Activated CD4-positive, alpha-beta T cell treated with anti-CD3 and anti-CD28 coated beads, Interleukin-2, amount 10 ng/mL, durations not matched to agents 7 days and 5 days (primary cell): ENCODE results near the gene MAL. TPM values are rescaled to one million over a fixed set of nuclear protein-coding genes. Genes with fewer than 3 reads are reported as not detected.
A peak's percentile ranks its signal among the peaks of the same experiment; 100 is the strongest.

Experiments used
- CTCF ChIA-PET: fragments of 350-600 bp; sonication (Branson Sonifier 250); formaldehyde crosslinking; loops from one replicate; lab custom pipeline; 2021; ENCODE audit warnings: antibody characterized with exemption; lab: Charles Lee
- POLR2A ChIA-PET: fragments of 350-600 bp; sonication (Branson Sonifier 250); formaldehyde crosslinking; loops from one replicate; lab custom pipeline; 2021; ENCODE audit warnings: antibody characterized with exemption; lab: Charles Lee
- DNase-seq: peaks from one replicate; pipeline ENCODE4 v3.0.0-alpha.2; 2020
- H3K27ac Mint-ChIP-seq: one replicate; pipeline ENCODE4 v1.8.0; 2021; ENCODE audit warnings: mild to moderate bottlenecking, moderate library complexity, mixed read lengths
- H3K27me3 Mint-ChIP-seq: one replicate; pipeline ENCODE4 v1.8.0; 2021; ENCODE audit warnings: mixed read lengths
- H3K36me3 Mint-ChIP-seq: one replicate; pipeline ENCODE4 v1.8.0; 2021; ENCODE audit warnings: low read depth, mixed read lengths
- H3K4me1 Mint-ChIP-seq: one replicate; pipeline ENCODE4 v1.8.0; 2021; ENCODE audit warnings: mixed read lengths
- H3K4me3 Mint-ChIP-seq: one replicate; pipeline ENCODE4 v1.8.0; 2021; ENCODE audit warnings: mild to moderate bottlenecking, moderate library complexity, mixed read lengths
- H3K9me3 Mint-ChIP-seq: one replicate; pipeline ENCODE4 v1.8.0; 2021; ENCODE audit warnings: mixed read lengths
- total RNA-seq, 2 experiments: library from RNA; stranded (reverse); gene quantifications; one replicate each; pipeline ENCODE4 v1.2.3, GENCODE V29; 2021

Gene MAL
- total RNA-seq, 2 experiments from 2014 or later: 237 to 339 TPM

GRCh38 chr2:94990956-94991355 lies 34.6 kb upstream of the MAL start:
- no peak for DNase-seq
- Mint-ChIP-seq H3K4me1 (no peaks in the 10 kb centered on the region), H3K36me3 (no peaks in the 10 kb centered on the region), H3K9me3 (no peaks in the 10 kb centered on the region), H3K27ac (no peak overlapping the region), H3K4me3 (no peak overlapping the region), H3K27me3 (peaks cover 7% of the 10 kb centered on the region)
- ChIA-PET POLR2A (no interaction called here), CTCF (interaction anchor here (0.9 kb wide), 1 partner anchor 125 kb away, joined by 5 read pairs; no protein-coding TSS in a partner anchor)

DNA sequence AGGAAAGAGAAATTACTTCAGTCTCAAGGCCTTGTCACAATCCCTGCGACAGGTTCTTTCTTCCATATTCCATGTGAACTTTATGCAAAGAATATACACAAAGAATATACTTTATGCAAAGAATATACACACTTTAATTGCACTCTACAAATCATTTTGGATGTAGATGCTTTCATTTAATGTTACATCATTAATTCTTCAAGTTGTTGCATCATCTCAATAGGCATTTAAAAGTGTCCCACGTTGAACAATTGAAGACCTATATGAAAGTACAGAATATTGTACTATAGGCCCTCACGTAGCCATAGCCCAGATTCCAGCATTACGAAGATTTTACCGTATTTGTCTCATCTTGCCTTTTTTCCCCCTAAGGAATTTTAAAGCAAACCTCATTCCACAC lies 33.1 kb upstream of the MAL start:
- Mint-ChIP-seq H3K36me3 (no peaks in the 10 kb centered on the region), H3K27me3 (peaks cover 12% of the 10 kb centered on the region), H3K9me3 (no peaks in the 10 kb centered on the region), H3K4me1 (no peaks in the 10 kb centered on the region), H3K4me3 (no peak overlapping the region), H3K27ac (peak overlapping the region; percentile 14)
- ChIA-PET POLR2A (no interaction called here), CTCF (no interaction called here)
- no peak for DNase-seq

DNA sequence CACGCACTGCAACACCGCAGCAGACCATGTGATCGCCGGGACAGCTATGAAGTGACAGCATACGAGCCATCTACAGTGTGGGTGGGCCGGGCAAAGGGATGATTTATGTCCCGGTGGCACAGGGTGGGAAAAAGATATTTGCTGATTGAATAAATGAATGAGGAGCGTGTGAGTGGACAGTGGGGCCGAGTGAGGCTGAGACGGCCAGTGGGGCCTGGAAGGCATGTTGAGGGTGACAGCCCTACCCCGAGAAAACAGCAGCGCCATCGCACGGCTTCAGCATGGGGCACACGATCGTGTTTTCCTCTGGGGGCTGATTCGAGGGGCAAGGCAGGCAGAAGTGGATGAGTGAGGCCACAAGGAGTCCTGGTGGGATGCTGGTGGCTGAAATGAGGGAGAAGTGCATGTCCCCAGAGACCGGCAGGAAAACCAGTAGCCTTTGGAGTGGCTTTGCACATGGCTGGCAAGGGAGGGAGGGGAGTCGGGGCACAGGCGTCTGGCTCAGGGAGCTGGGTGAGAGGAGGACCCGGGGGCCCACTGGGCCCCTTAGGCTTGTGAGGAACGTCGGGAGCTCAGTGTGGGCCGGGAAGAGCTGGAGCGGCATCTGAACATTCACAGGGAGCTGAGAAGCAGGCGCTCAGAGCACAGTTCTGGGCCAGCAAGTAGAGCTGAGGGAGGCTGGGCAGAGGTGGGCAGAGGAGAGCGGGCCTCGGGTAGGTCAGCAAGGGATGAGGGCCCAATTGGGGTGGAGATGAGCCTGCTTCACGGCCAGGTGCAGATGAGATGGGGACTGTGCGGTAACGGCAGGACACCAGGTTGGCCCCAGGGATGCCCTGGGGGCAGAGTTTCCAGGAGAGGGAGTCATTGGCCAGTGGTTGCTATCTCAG lies 32.1 kb upstream of the MAL start:
- POLR2A ChIA-PET: no interaction called here
- no peaks in the 10 kb centered on the region for H3K9me3 Mint-ChIP-seq
- CTCF ChIA-PET: no interaction called here
- no peak overlapping the region for H3K4me3 Mint-ChIP-seq
- no peak overlapping the region for H3K27ac Mint-ChIP-seq
- no peaks in the 10 kb centered on the region for H3K36me3 Mint-ChIP-seq
- no peak for DNase-seq
- H3K27me3 Mint-ChIP-seq: peaks cover 19% of the 10 kb centered on the region
- H3K4me1 Mint-ChIP-seq: no peaks in the 10 kb centered on the region

- no peaks in the 10 kb centered on the region for H3K9me3 Mint-ChIP-seq
- H3K27me3 Mint-ChIP-seq: peaks cover 19% of the 10 kb centered on the region
- no peaks in the 10 kb centered on the region for H3K36me3 Mint-ChIP-seq
These were observed 31.2 kb upstream of the MAL start for GRCh38 chr2:94994063-94994913.

GRCh38 chr2:94994914-94995552 lies 30.5 kb upstream of the MAL start:
- Mint-ChIP-seq H3K36me3 (no peaks in the 10 kb centered on the region), H3K9me3 (no peaks in the 10 kb centered on the region), H3K4me1 (no peaks in the 10 kb centered on the region), H3K27ac (no peak overlapping the region), H3K27me3 (peaks cover 18% of the 10 kb centered on the region), H3K4me3 (no peak overlapping the region)
- ChIA-PET POLR2A (no interaction called here), CTCF (interaction anchor here (1.1 to 1.4 kb wide), 3 partner anchors 9 to 38 kb away, joined by 3 to 5 read pairs (median 4); no protein-coding TSS in a partner anchor)
- no peak for DNase-seq

More at GRCh38 chr2:94994063-94994913, 31.2 kb upstream of the MAL start:
- POLR2A ChIA-PET: no interaction called here
- Mint-ChIP-seq H3K27ac (no peak overlapping the region), H3K4me1 (no peaks in the 10 kb centered on the region), H3K4me3 (no peak overlapping the region)
- CTCF ChIA-PET: no interaction called here
- DNase-seq: no peak

GRCh38 chr2:94995553-94996304 lies 29.8 kb upstream of the MAL start:
- H3K36me3 Mint-ChIP-seq: no peaks in the 10 kb centered on the region
- H3K27ac Mint-ChIP-seq: no peak overlapping the region
- CTCF ChIA-PET: interaction anchor here (1.1 to 1.4 kb wide), 6 partner anchors 10 to 49 kb away, joined by 3 to 5 read pairs (median 3); no protein-coding TSS in a partner anchor
- no peak for DNase-seq
- peaks cover 18% of the 10 kb centered on the region for H3K27me3 Mint-ChIP-seq
- POLR2A ChIA-PET: no interaction called here
- no peaks in the 10 kb centered on the region for H3K4me1 Mint-ChIP-seq
- no peaks in the 10 kb centered on the region for H3K9me3 Mint-ChIP-seq
- H3K4me3 Mint-ChIP-seq: no peak overlapping the region

DNA sequence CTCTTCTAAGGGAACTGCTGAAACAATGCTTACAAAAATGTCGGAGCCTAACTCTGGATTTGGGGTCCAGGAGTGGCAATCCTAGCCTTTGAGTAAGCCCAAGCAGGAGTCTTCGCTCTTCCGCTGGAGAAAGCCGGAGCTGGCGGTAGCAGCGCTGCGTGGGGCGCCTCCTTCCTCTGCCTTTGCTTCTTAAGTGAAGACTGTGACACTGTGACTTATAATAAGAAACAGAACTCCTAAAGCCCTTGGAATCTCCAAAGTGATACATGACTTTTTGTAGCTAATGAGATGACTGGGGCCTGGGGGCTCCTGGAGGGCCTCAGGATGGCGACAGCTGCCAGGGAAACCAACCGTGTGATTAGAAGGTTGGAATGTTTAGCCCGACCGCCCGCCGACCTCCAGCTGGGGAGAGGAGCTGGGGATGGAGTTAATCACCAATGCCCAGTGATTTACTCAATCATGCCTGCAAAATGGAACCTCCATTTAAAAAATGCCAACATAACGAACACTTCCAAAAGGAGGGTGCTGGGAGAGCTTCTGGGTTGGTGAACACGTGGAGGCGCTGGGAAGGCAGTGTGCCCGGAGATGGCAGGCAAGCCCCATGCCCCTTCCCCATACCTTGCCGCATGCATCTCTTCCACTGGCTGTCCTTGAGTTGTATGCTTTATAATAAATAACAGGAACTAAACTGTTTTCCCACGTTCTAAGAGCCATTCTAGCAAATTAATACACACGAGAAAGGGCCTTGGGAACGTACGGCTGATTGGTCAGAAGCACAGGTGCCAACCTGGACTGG lies 29.0 kb upstream of the MAL start:
- Mint-ChIP-seq H3K36me3 (no peaks in the 10 kb centered on the region), H3K27me3 (peaks cover 18% of the 10 kb centered on the region), H3K4me1 (no peaks in the 10 kb centered on the region), H3K4me3 (no peak overlapping the region), H3K27ac (no peak overlapping the region), H3K9me3 (no peaks in the 10 kb centered on the region)
- POLR2A ChIA-PET: no interaction called here
- CTCF ChIA-PET: interaction anchor here (1.1 to 1.4 kb wide), 6 partner anchors 10 to 48 kb away, joined by 3 to 5 read pairs (median 3); no protein-coding TSS in a partner anchor
- DNase-seq: no peak

- H3K36me3 Mint-ChIP-seq: no peaks in the 10 kb centered on the region
- CTCF ChIA-PET: interaction anchor here (0.6 kb wide), 1 partner anchor 20 kb away, joined by 3 read pairs; no protein-coding TSS in a partner anchor
- no peak overlapping the region for H3K4me3 Mint-ChIP-seq
- H3K27ac Mint-ChIP-seq: no peak overlapping the region
- peaks cover 18% of the 10 kb centered on the region for H3K27me3 Mint-ChIP-seq
- no peak for DNase-seq
- no peaks in the 10 kb centered on the region for H3K9me3 Mint-ChIP-seq
- H3K4me1 Mint-ChIP-seq: no peaks in the 10 kb centered on the region
- POLR2A ChIA-PET: no interaction called here
These were observed 27.3 kb upstream of the MAL start for GRCh38 chr2:94997981-94998930.

DNA sequence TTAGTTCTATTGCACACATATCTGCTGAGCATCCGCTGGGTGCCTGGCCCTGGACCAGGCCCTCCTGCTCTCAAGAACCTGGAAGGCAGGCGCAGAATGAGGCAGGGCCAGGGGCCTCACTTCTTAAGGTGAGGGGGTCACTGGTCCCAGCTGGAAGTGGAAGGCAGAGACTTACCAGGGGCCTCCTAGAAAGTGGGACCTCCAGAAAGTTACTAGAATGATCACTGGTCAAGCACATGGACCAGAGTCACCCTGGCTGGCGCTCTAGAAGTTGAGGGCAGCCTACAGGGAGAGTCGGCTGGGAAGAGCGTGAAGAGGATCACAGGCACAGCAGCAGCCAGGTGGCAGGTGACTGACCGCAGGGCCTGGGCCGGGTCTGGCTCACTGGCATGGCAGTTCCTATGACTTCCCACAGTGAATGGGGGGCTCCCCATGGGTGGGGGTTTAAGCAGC lies 26.1 kb upstream of the MAL start:
- Mint-ChIP-seq H3K27me3 (peaks cover 18% of the 10 kb centered on the region), H3K4me1 (no peaks in the 10 kb centered on the region), H3K36me3 (no peaks in the 10 kb centered on the region), H3K9me3 (no peaks in the 10 kb centered on the region), H3K4me3 (no peak overlapping the region), H3K27ac (no peak overlapping the region)
- ChIA-PET CTCF (no interaction called here), POLR2A (no interaction called here)
- no peak for DNase-seq

- H3K4me3 Mint-ChIP-seq: no peak overlapping the region
- ChIA-PET CTCF (interaction anchor here (1.0 kb wide), 1 partner anchor 79 kb away, joined by 3 read pairs; no protein-coding TSS in a partner anchor), POLR2A (no interaction called here)
These were observed 24.4 kb upstream of the MAL start for GRCh38 chr2:95001051-95001562.

More at GRCh38 chr2:95001051-95001562, 24.4 kb upstream of the MAL start:
- Mint-ChIP-seq H3K9me3 (no peaks in the 10 kb centered on the region), H3K27ac (peak overlapping the region; percentile 41), H3K36me3 (no peaks in the 10 kb centered on the region), H3K27me3 (peaks cover 19% of the 10 kb centered on the region), H3K4me1 (peaks cover 2% of the 10 kb centered on the region)
- no peak for DNase-seq
